Activated CD4-positive, alpha-beta memory T cell treated with anti-CD3 and anti-CD28 coated beads for 36 hours (primary cell): ENCODE results near the gene GNAI2. TPM values are rescaled to one million over a fixed set of nuclear protein-coding genes. Genes with fewer than 3 reads are reported as not detected.

Experiments used
- CTCF ChIA-PET: fragments of 350-600 bp; sonication (Branson Sonifier 250); formaldehyde crosslinking; loops from one replicate; lab custom pipeline; 2021; ENCODE audit warnings: antibody characterized with exemption, inconsistent platforms; lab: Charles Lee
- POLR2A ChIA-PET: fragments of 350-600 bp; sonication (Branson Sonifier 250); formaldehyde crosslinking; loops from one replicate; lab custom pipeline; 2021; ENCODE audit warnings: antibody characterized with exemption; lab: Charles Lee
- DNase-seq: peaks from one replicate; pipeline ENCODE4 v3.0.0-alpha.2; 2020
- H3K27ac Mint-ChIP-seq: one replicate; pipeline ENCODE4 v1.8.0; 2021; ENCODE audit warnings: mixed read lengths
- H3K27me3 Mint-ChIP-seq: one replicate; pipeline ENCODE4 v1.8.0; 2021; ENCODE audit warnings: mixed read lengths
- H3K36me3 Mint-ChIP-seq: one replicate; pipeline ENCODE4 v1.8.0; 2021; ENCODE audit warnings: mixed read lengths
- H3K4me1 Mint-ChIP-seq: one replicate; pipeline ENCODE4 v1.8.0; 2021; ENCODE audit warnings: low read depth, mixed read lengths
- H3K4me3 Mint-ChIP-seq: one replicate; pipeline ENCODE4 v1.8.0; 2021; ENCODE audit warnings: mild to moderate bottlenecking, mixed read lengths
- H3K9me3 Mint-ChIP-seq: one replicate; pipeline ENCODE4 v1.8.0; 2021; ENCODE audit warnings: mixed read lengths
- intact Hi-C: fragments of 100-400 bp; cut with micrococcal nuclease; formaldehyde crosslinking; loops from one replicate; pipeline ENCODE4 v1.15.1; 2023
- total RNA-seq, 2 experiments: library from RNA; stranded (reverse); gene quantifications; one replicate each; pipeline ENCODE4 v1.2.3, GENCODE V29; 2021

Gene GNAI2
- total RNA-seq, 2 experiments from 2014 or later: 346 to 349 TPM

DNA sequence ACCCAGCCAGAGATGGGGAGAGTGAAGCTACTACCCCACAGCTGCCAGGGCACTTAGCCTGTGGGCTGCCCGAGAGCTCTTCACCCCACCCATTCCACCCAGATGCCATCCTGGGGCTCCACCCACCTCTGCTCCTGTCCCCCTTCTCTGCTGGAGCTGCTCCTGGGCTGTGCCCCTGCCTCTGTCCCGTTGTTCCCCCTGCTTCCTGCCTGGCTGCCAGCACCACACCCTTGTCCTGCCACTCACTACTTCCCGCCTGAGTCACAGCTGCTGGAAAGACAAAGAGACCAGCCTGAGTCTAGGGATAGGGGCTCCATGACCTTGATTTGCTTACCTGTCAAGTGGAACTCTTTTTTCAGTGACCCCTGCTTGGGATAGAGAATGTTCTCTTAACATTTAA is 12.4 kb downstream of the GNAI2 start:
- Mint-ChIP-seq H3K4me1 (peaks cover 68% of the 10 kb centered on the region), H3K27ac (peak overlapping the region; percentile 91), H3K27me3 (no peaks in the 10 kb centered on the region), H3K36me3 (peaks cover 17% of the 10 kb centered on the region), H3K9me3 (no peaks in the 10 kb centered on the region), H3K4me3 (peak overlapping the region; percentile 23)
- CTCF ChIA-PET: interaction anchor here (2.2 to 9.5 kb wide), 3 partner anchors 10 to 27 kb away, joined by 14 to 307 read pairs (median 102); partner anchors contain the start of gene GNAI2
- DNase-seq: no peak
- POLR2A ChIA-PET: interaction anchor here (0.8 to 1.1 kb wide), 3 partner anchors 13 to 51 kb away, joined by 3 to 4 read pairs (median 3); partner anchors contain the start of genes GNAI2, HYAL3 and NAA80
- intact Hi-C loops: no loop called here

DNA sequence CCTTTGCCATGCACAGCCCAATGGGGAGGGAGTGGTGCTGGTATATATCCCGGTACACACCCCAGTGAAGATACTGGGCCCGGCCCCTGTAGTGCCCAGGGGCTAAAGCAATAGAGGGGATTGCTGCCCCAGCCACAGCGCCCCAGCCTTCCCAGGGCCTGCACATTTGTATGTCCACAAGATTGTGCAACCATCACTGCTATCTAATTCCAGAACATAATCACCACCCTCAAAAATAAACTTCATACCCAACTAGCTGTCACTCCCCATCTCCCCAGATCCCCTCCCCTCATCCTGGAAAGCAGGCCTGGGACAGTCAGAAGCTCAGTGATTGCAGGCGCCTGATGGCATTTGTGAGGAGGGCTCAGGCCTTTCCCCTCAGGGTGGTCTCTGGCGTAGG is 13.5 kb downstream of the GNAI2 start:
- POLR2A ChIA-PET: interaction anchor here (0.5 to 1.0 kb wide), 2 partner anchors 12 to 31 kb away, joined by 3 to 5 read pairs; no protein-coding TSS in a partner anchor
- DNase-seq: no peak
- Mint-ChIP-seq H3K4me1 (peaks cover 60% of the 10 kb centered on the region), H3K4me3 (no peak overlapping the region), H3K27me3 (no peaks in the 10 kb centered on the region), H3K36me3 (peaks cover 23% of the 10 kb centered on the region), H3K27ac (peak overlapping the region; percentile 59), H3K9me3 (no peaks in the 10 kb centered on the region)
- CTCF ChIA-PET: interaction anchor here (3.8 to 6.4 kb wide), 3 partner anchors 9 to 55 kb away, joined by 18 to 102 read pairs (median 29); no protein-coding TSS in a partner anchor
- intact Hi-C loops: no loop called here

DNA sequence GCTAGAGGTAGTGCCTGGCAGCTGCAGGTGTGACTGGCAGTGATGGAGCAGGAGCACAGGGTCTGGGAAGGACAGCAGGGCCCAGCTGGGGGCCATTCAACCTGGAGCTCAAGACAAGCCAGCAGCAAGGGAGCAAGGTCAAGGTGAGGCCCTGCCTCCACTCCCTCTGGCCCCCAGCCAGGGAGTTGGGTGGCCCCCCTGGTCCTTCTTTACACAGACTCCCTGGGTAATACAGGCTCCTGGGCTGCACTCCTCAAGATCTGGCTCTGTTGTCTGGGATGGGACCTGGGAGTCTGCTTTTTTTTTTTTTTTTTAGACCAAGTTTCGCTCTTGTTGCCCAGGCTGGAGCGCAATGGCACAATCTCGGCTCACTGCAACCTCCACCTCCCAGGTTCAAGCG is 14.5 kb downstream of the GNAI2 start:
- peaks cover 51% of the 10 kb centered on the region for H3K4me1 Mint-ChIP-seq
- CTCF ChIA-PET: interaction anchor here (1.2 to 6.4 kb wide), 6 partner anchors 8 to 58 kb away, joined by 3 to 102 read pairs (median 12); no protein-coding TSS in a partner anchor
- peaks cover 23% of the 10 kb centered on the region for H3K36me3 Mint-ChIP-seq
- no peaks in the 10 kb centered on the region for H3K27me3 Mint-ChIP-seq
- DNase-seq: no peak
- no peaks in the 10 kb centered on the region for H3K9me3 Mint-ChIP-seq
- intact Hi-C loops: no loop called here
- peak overlapping the region; percentile 59 for H3K27ac Mint-ChIP-seq
- POLR2A ChIA-PET: interaction anchor here (0.6 to 1.8 kb wide), 3 partner anchors 12 to 22 kb away, joined by 3 to 4 read pairs (median 4); partner anchors contain the start of gene GNAI2
- H3K4me3 Mint-ChIP-seq: no peak overlapping the region

DNA sequence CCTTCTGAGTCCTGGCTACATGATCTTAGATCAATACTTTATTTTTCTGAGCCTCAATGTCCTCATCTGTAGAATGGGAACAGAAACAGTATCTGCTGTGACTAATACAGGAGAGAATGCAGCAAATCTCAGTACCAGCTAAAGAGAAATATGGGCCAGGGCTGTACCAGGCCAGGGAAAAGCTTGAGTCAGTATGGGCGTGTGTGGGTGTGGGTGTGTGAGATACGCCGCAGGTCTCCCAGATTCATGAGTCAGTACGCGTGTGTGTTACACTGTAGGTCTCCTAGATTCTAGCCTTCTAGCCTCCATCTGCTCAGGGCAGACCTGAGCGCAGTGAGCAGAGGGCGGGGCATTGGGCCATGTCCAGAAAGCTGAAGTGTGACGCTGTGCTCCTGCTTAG is 15.2 kb downstream of the GNAI2 start:
- ChIA-PET POLR2A (interaction anchor here (0.6 to 1.8 kb wide), 4 partner anchors 8 to 23 kb away, joined by 3 to 4 read pairs (median 4); partner anchors contain the start of gene GNAI2), CTCF (interaction anchor here (0.9 to 6.4 kb wide), 7 partner anchors 7 to 59 kb away, joined by 3 to 102 read pairs (median 6); no protein-coding TSS in a partner anchor)
- DNase-seq: peak; percentile 82
- H3K36me3 Mint-ChIP-seq: peaks cover 26% of the 10 kb centered on the region
- intact Hi-C loops: no loop called here
- H3K27me3 Mint-ChIP-seq: no peaks in the 10 kb centered on the region
- peaks cover 47% of the 10 kb centered on the region for H3K4me1 Mint-ChIP-seq
- peak overlapping the region; percentile 68 for H3K27ac Mint-ChIP-seq
- no peak overlapping the region for H3K4me3 Mint-ChIP-seq
- H3K9me3 Mint-ChIP-seq: no peaks in the 10 kb centered on the region

DNA sequence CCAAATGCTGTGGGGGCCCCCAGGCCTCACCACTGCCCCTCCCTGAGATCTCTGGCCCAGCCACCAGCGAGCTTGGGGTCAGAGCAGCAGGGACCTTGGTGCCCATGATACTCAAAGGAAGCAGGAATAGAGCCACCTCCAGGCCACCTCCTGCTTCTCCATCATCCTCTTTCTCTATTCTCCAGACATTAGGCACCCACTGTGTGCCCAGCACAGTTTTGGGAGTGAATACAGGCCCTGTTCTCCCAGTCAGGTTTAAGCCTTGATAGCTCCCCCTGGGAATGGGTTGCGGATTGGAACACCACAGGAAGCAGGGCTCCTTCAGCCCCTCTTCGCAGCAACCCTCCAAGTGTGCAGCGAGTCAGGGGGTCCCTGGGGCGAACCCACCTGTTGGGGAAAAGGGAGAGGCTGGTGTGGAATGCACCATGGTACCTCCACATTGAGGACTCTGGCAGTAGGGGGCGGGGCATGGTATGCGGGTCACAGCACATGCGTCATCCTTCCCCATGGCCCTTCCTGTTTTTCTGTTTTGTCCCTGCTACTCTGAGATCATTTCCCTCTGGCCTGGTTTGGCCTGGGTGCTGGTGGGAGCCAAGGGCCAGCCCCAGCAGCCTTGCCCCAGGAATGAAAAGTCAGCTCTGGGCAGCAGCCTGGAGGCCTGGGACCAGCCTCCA is 18.7 kb downstream of the GNAI2 start:
- no peak for DNase-seq
- ChIA-PET POLR2A (interaction anchor here (1.0 kb wide), 1 partner anchor 9 kb away, joined by 3 read pairs; no protein-coding TSS in a partner anchor), CTCF (interaction anchor here (0.6 to 8.2 kb wide), 3 partner anchors 6 to 76 kb away, joined by 3 to 102 read pairs (median 96); no protein-coding TSS in a partner anchor)
- H3K9me3 Mint-ChIP-seq: no peaks in the 10 kb centered on the region
- H3K4me1 Mint-ChIP-seq: peaks cover 26% of the 10 kb centered on the region
- H3K4me3 Mint-ChIP-seq: no peak overlapping the region
- intact Hi-C loops: no loop called here
- H3K36me3 Mint-ChIP-seq: peaks cover 46% of the 10 kb centered on the region
- H3K27ac Mint-ChIP-seq: peak overlapping the region; percentile 33
- H3K27me3 Mint-ChIP-seq: no peaks in the 10 kb centered on the region

DNA sequence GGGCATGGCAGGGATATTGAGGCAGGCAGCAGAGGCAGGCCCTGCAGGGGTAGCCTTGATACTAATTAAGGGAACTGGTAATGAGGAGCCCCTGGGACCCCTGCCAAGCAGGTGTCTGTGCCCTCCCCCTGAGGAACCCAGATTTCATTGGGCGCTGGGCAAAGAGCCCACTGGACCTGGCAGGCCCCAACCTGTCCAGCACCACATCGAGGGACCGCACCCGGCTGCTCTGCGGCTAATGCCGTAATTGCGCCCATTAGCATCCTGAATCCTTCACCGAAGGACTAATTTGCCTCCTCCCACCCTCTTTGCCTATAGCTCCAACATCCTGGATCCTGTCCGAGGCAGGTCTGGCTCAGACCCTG is 19.2 kb downstream of the GNAI2 start:
- H3K4me1 Mint-ChIP-seq: peaks cover 23% of the 10 kb centered on the region
- no peak for DNase-seq
- no peaks in the 10 kb centered on the region for H3K27me3 Mint-ChIP-seq
- peaks cover 44% of the 10 kb centered on the region for H3K36me3 Mint-ChIP-seq
- intact Hi-C loops: no loop called here
- H3K4me3 Mint-ChIP-seq: no peak overlapping the region
- ChIA-PET POLR2A (no interaction called here), CTCF (interaction anchor here (0.6 to 8.2 kb wide), 3 partner anchors 6 to 77 kb away, joined by 3 to 102 read pairs (median 96); no protein-coding TSS in a partner anchor)
- H3K9me3 Mint-ChIP-seq: no peaks in the 10 kb centered on the region
- peak overlapping the region; percentile 33 for H3K27ac Mint-ChIP-seq

DNA sequence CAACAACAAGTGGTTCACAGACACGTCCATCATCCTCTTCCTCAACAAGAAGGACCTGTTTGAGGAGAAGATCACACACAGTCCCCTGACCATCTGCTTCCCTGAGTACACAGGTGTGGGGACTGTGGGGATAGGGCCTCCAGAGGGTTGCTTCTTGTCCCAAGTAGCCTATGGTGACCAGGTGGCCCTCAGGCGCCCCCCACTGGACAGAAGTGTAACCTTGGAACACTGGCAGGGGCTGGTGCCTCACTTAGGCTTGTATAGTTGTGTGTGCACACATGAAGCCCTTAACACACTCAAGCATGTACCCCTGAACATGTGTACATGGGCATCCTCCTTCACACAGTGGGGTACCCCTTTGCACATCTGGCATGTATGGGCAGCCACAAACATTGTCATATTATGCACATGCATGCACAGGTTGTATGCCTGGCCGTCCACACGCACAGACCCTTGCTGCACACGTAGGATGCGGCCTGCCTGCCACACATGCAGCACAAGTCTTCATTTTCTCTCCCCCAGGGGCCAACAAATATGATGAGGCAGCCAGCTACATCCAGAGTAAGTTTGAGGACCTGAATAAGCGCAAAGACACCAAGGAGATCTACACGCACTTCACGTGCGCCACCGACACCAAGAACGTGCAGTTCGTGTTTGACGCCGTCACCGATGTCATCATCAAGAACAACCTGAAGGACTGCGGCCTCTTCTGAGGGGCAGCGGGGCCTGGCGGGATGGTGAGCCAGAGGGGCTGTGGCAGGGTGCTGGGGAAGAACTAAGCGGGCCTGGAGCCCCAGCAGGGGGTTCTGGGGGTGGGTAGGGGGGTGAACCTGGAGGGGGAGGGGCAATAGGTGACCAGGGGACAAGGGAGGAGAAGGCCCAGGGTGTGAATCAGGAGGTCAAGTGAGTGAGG is 21.2 kb downstream of the GNAI2 start:
- intact Hi-C loops: no loop called here
- ChIA-PET CTCF (interaction anchor here (0.7 to 8.2 kb wide), 7 partner anchors 8 to 62 kb away, joined by 3 to 102 read pairs (median 5); partner anchors contain the start of gene GNAI2), POLR2A (no interaction called here)
- Mint-ChIP-seq H3K4me3 (no peak overlapping the region), H3K27me3 (no peaks in the 10 kb centered on the region), H3K9me3 (no peaks in the 10 kb centered on the region), H3K4me1 (peaks cover 9% of the 10 kb centered on the region), H3K27ac (no peak overlapping the region), H3K36me3 (peaks cover 36% of the 10 kb centered on the region)
- DNase-seq: peak; percentile 59

DNA sequence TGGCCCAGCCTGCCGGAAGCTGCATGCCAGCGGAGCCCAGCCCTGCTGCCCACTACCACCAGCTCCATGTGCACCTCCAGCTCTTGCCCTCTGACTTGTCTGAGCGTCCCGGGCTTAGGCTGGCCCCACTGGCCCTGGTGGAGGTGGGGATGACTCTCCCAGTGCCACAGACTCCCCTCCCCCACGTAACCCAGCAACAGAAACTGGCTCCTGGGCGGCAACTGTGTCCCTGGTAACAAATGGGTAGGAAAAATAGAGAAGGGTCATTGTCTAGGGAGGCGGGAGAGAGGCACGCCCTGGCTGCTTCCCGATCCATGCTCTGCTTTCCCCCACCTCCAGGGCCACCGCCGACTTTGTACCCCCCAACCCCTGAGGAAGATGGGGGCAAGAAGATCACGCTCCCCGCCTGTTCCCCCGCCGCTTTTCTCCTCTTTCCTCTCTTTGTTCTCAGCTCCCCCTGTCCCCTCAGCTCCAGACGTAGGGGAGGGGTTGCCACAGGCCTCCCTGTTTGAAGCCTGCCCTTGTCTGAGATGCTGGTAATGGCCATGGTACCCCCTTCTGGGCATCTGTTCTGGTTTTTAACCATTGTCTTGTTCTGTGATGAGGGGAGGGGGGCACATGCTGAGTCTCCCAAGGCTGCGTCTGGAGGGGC is 22.2 kb downstream of the GNAI2 start:
- no peaks in the 10 kb centered on the region for H3K9me3 Mint-ChIP-seq
- peaks cover 35% of the 10 kb centered on the region for H3K36me3 Mint-ChIP-seq
- H3K27me3 Mint-ChIP-seq: no peaks in the 10 kb centered on the region
- no peak overlapping the region for H3K4me3 Mint-ChIP-seq
- H3K27ac Mint-ChIP-seq: no peak overlapping the region
- ChIA-PET CTCF (interaction anchor here (0.9 to 8.2 kb wide), 6 partner anchors 9 to 66 kb away, joined by 3 to 102 read pairs (median 5); partner anchors contain the start of gene GNAI2), POLR2A (interaction anchor here (1.8 kb wide), 1 partner anchor 12 kb away, joined by 6 read pairs; no protein-coding TSS in a partner anchor)
- intact Hi-C loops: no loop called here
- DNase-seq: no peak
- H3K4me1 Mint-ChIP-seq: peaks cover 8% of the 10 kb centered on the region

DNA sequence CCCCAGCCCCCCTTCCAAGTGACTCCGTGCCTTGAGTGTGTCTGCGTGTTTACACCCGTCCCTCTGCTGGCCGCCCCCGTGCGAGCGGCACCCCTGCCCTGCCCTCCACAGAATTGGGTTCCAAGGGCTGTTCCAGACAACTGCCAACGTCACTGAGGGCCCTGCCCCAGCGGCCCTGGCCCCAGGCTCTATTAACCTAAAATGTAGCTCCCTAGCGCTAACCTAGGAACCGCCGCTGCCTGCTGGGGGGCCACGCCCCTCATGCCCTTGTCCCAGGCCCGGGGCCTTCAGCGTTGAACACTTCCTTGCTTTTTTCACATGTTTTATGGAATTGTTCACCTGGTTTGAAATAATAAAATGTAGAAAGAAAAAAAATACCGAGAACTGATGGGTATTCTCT is 23.0 kb downstream of the GNAI2 start:
- no peak overlapping the region for H3K27ac Mint-ChIP-seq
- intact Hi-C loops: no loop called here
- POLR2A ChIA-PET: interaction anchor here (1.2 to 1.8 kb wide), 2 partner anchors 12 to 16 kb away, joined by 4 to 6 read pairs; no protein-coding TSS in a partner anchor

DNA sequence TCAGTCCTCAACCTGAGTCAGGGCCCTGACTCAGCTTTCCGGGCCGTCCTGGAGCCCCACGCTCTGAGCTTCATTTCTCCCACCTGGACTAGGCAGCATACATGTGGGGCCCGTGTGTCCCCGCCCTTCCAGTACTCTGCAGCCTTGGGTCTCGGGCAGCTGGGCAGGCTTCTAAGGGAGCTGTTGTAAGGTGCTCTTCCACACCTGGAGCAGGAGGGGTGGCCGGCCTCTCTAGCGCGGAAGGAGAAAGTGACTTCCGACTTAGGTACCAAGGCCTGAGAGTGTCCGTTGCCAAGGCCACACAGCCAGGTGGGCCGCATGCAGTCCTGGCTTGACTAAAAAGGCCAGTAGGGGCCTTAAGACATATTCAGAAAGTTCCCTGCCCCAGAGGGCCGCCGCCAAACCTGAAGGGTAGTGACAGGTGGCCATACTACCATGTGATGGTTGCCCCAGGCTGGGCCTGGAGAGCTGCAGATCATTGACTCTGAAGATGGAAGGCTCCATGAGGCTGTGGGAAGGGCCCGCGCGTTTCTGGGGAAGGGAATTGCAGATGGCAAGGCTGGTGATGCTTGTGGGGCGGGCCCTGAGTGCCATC is 23.5 kb downstream of the GNAI2 start:
- Mint-ChIP-seq H3K4me3 (peak overlapping the region; percentile 57), H3K27me3 (no peaks in the 10 kb centered on the region), H3K27ac (peak overlapping the region; percentile 69), H3K36me3 (peaks cover 26% of the 10 kb centered on the region), H3K9me3 (no peaks in the 10 kb centered on the region), H3K4me1 (peaks cover 6% of the 10 kb centered on the region)
- DNase-seq: no peak
- intact Hi-C loops: loop anchor here (1.0 kb wide), 3 partner anchors 13 to 32 kb away; no protein-coding TSS in a partner anchor
- ChIA-PET CTCF (interaction anchor here (0.7 to 8.2 kb wide), 11 partner anchors 11 to 328 kb away, joined by 3 to 102 read pairs (median 5); partner anchors contain the start of gene GNAI2), POLR2A (interaction anchor here (1.0 to 1.8 kb wide), 4 partner anchors 13 to 32 kb away, joined by 3 to 6 read pairs (median 4); partner anchors contain the start of gene GNAI2)

More for the DNA sequence above, 23.0 kb downstream of the GNAI2 start:
- no peaks in the 10 kb centered on the region for H3K27me3 Mint-ChIP-seq
- CTCF ChIA-PET: interaction anchor here (0.7 to 8.2 kb wide), 8 partner anchors 10 to 328 kb away, joined by 3 to 102 read pairs (median 4); no protein-coding TSS in a partner anchor
- no peaks in the 10 kb centered on the region for H3K9me3 Mint-ChIP-seq
- peaks cover 6% of the 10 kb centered on the region for H3K4me1 Mint-ChIP-seq
- no peak for DNase-seq
- peaks cover 28% of the 10 kb centered on the region for H3K36me3 Mint-ChIP-seq
- no peak overlapping the region for H3K4me3 Mint-ChIP-seq
